ES-I3 (cell line): Measurements from ENCODE around the gene HOXA4.

Source experiments
- H3K36me3 ChIP-seq: 2 replicates; pipeline ENCODE4 v1.6.1; 2013; ENCODE audit warnings: mild to moderate bottlenecking, low read length, control low read depth, moderate library complexity; ENCODE audit not compliant: insufficient read depth
- H3K4me1 ChIP-seq: 2 replicates; pipeline ENCODE4 v1.6.1; 2013; ENCODE audit warnings: mild to moderate bottlenecking, control low read depth, low read length; ENCODE audit not compliant: insufficient read depth
- H3K9ac ChIP-seq: 2 replicates; pipeline ENCODE4 v1.6.1; 2013; ENCODE audit warnings: low read depth, mild to moderate bottlenecking, low read length, moderate library complexity
- H3K9me3 ChIP-seq: 2 replicates; pipeline ENCODE4 v1.6.1; 2013; ENCODE audit warnings: mild to moderate bottlenecking, low read length, moderate library complexity; ENCODE audit not compliant: control insufficient read depth, insufficient read depth

HOXA4 gene

GRCh38 chr7:27156916-27157701, 26.6 kb upstream of the HOXA4 start:
- Histone ChIP-seq H3K9ac (no peak overlapping the region), H3K4me1 (no peaks in the 10 kb centered on the region), H3K9me3 (peaks cover 3% of the 10 kb centered on the region; the same call in 1 of the 2 replicates), H3K36me3 (no peaks in the 10 kb centered on the region)

GRCh38 chr7:27156508-27156898, 25.9 kb upstream of the HOXA4 start, which contains the start of gene HOXA7:
TSS of gene HOXA7 (minus strand) at chr7:27156675. CDS start at chr7:27156545, 130 bp downstream.
- H3K9ac ChIP-seq = peak within 1 kb of the TSS; percentile 43; the same call in 1 of the 2 replicates
- H3K9me3 ChIP-seq = peaks cover 3% of the 10 kb centered on the region; the same call in 1 of the 2 replicates
- no peaks in the 10 kb centered on the region for H3K4me1 ChIP-seq
- no peaks in the 10 kb centered on the region for H3K36me3 ChIP-seq

DNA sequence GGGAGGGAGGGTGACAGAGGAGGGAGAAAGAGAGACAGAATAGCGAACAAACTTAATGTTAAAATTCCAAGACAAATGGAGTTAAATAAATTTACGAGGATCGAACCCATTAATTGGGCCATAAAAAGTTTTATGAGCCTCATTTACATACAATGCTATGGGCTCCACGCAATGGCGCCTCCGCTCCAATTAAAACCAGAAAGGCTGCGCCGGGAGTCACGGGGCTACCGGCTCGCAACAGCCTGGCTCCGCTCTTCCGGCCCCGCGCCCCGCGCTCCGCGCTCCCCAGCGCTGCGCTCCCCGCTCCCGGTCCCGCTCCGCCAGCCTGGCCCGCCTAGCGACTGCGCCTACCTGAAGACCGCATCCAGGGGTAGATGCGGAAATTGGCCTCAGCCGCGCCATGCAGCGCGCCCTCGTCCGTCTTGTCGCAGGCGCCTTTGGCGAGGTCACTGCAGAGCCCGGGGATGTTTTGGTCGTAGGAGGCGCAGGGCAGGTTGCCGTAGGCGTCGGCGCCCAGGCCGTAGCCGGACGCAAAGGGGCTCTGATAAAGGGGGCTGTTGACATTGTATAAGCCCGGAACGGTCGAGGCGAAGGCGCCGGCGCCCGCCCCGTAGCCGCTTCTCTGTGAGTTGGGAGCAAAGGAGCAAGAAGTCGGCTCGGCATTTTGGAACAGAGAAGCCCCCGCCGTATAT, 25.4 kb upstream of the HOXA4 start:
- Histone ChIP-seq H3K36me3 (no peaks in the 10 kb centered on the region), H3K4me1 (no peaks in the 10 kb centered on the region), H3K9me3 (peaks cover 3% of the 10 kb centered on the region; the same call in 1 of the 2 replicates), H3K9ac (peak overlapping the region; percentile 43; the same call in 1 of the 2 replicates)

DNA sequence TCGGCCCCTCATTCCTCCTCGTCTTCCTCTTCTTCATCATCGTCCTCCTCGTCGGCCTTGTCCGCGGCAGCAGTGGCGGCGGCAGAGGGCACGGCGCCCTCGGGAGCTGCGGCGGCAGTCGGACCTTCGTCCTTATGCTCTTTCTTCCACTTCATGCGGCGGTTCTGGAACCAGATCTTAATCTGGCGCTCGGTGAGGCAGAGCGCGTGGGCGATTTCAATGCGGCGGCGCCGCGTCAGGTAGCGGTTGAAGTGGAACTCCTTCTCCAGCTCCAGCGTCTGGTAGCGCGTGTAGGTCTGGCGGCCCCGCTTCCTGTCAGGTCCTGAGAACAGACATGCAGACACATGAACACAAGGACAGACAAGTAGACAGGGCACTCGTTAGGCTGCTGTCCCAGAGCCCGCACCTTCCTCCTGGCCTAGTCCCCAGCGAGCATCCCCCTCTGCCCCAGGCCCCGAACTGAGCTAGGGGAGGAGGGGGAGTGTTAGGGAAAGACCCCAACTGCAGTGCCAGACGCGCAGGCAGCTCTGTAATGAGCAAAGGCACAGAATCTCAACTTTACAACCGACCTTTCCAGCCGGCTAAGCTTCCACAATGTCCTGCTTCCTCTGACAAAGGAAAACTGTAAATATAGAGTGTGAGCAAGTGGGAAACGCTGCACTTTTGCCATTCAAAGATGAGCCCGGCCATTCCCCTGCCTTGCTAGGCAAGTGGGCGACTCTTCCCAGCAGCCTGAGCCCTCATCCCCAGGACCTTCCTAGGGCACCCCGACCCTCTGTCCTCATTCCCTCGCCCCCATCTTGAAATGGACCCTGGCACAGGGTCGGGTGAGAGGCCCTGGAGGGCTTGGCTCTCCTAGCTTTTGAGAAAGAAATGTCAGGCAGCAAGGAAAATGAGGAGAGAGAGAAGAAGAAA, 24.6 kb upstream of the HOXA4 start:
- H3K9ac ChIP-seq = no peak overlapping the region

GRCh38 chr7:27154369-27154768, 23.8 kb upstream of the HOXA4 start:
- H3K9me3 ChIP-seq = peaks cover 3% of the 10 kb centered on the region; the same call in 1 of the 2 replicates
- no peaks in the 10 kb centered on the region for H3K4me1 ChIP-seq
- H3K36me3 ChIP-seq = no peaks in the 10 kb centered on the region
- H3K9ac ChIP-seq = no peak overlapping the region

More for the DNA sequence above, 24.6 kb upstream of the HOXA4 start:
- Histone ChIP-seq H3K4me1 (no peaks in the 10 kb centered on the region), H3K9me3 (peaks cover 3% of the 10 kb centered on the region; the same call in 1 of the 2 replicates), H3K36me3 (no peaks in the 10 kb centered on the region)

GRCh38 chr7:27153526-27153925, 23.0 kb upstream of the HOXA4 start:
- Histone ChIP-seq H3K9ac (no peak overlapping the region), H3K36me3 (no peaks in the 10 kb centered on the region), H3K4me1 (no peaks in the 10 kb centered on the region), H3K9me3 (peaks cover 3% of the 10 kb centered on the region; the same call in 1 of the 2 replicates)

DNA sequence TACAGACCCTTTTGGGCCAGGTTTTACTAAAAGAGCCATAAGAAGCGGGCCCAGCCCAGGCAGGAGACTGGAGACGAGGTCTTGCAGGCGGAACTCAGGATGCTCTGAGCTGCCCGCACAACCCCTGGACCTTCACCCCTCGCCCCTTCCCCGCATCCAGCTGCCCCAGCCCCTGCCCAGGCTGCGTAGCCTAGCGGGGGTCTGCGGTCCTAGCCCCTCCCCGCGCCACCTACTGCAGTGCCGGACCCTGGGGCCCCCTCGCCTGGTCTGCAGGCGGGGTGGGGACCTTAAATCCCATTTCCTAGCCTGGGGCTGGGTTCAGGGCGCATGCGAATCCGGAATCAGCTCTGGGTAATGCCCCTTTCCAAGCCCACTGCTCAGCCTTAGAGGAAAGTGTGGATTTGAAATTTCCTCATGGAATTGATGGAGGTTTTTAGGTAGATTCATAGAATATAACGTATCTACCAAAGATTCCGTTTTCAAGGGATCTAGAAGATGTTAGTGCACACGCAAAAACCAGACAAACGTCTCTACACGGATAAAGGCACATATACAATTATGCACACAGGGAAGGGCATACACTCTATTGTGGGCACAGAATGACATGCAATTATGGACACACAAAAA, 22.4 kb upstream of the HOXA4 start:
- Histone ChIP-seq H3K36me3 (no peaks in the 10 kb centered on the region), H3K9me3 (peaks cover 3% of the 10 kb centered on the region; the same call in 1 of the 2 replicates), H3K4me1 (no peaks in the 10 kb centered on the region), H3K9ac (no peak overlapping the region)

DNA sequence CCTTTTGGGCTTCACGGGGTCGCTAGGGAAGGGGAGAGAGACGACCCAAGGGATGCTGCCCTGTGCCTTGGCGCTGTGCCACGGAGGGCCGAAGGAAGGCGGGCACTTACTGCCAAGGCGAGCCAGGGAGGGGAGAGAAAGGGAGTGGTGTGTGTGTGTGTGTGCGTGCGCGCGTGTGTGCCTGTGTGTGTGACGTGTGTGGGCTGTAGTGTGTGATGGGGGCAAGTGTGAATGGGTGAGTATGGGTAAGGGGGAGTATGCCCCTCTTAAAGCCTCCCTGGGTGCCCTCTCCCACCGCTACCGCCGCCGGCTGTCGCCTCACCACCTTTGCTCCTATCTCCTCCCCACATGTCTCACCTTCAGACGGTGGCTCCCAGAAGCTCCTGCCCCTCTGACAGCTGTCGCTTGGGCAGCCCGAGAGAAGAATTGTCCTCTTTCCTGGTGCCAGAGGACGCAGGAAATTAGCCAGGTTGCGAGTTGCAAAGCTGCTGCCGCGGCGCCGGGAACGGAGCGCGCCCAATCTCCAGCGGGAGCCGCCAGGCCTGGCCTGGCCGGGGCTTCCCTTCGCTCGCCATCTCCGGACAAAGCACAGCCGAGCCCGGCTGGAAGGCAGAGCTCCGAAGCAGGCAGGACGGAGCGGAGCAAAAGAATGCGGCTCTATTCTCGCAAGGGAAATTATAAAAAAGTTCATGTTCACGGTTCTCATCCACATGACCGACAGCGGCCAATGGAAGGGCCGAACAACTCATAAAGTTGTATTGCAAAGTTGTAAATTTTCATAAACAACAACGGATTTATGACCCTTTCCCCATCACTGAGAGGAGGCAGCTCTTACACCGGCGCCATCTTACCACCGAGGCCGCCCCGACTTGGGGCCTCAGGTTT, 21.6 kb upstream of the HOXA4 start, which contains the start of gene HOXA3:
TSS of gene HOXA3 (minus strand) at position 653 of the 885 bp plus-strand sequence. CDS start 41,943 bp downstream, outside the sequence.
- H3K36me3 ChIP-seq = no peaks in the 10 kb centered on the region
- H3K9ac ChIP-seq = no peak within 1 kb of the TSS
- no peaks in the 10 kb centered on the region for H3K4me1 ChIP-seq
- peaks cover 3% of the 10 kb centered on the region; the same call in 1 of the 2 replicates for H3K9me3 ChIP-seq

GRCh38 chr7:27151341-27151930, 20.9 kb upstream of the HOXA4 start:
- no peak overlapping the region; the same call in 1 of the 2 replicates for H3K9ac ChIP-seq

DNA sequence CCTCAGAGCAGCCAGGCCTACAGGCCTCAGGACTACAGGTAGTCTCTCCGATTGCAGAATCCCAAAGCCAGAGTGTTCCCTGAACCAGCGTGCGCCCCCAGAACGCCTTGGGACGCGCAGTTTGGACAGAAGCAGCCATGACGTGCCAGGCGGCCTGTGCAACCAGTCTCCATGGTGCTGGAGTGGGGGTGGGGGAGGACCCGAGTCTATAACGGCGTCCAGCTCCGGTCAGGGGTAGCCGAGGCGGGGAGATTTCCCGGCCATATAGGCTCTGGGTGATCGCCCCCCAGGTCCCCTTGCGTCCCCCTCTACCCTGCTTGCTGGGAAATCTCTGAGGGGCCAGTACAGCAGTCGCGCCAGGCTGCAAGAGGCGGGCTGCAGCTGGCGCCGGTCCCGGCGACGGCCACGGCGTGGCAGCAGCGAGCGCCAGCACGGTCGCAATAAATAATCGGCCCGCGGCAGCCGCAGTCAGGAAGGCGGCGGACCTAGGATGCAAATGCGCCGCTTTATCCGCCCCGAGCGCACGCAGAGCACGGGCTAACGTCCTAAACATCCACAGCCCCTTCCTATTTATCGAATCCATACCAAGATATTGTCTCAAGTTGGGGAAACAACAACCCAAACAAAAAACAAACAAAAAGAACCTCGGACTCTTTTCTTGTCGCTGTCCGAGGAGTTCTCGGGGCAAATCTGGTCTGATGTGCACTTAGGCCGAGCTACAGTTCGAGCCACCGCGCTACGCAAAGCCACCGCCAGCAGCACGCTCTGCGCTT, 20.2 kb upstream of the HOXA4 start:
- Histone ChIP-seq H3K9me3 (no peaks in the 10 kb centered on the region), H3K36me3 (no peaks in the 10 kb centered on the region), H3K4me1 (no peaks in the 10 kb centered on the region), H3K9ac (peak overlapping the region; percentile 31; the same call in 1 of the 2 replicates)

More at GRCh38 chr7:27151341-27151930, 20.9 kb upstream of the HOXA4 start:
- H3K9me3 ChIP-seq = peaks cover 3% of the 10 kb centered on the region; the same call in 1 of the 2 replicates
- H3K4me1 ChIP-seq = no peaks in the 10 kb centered on the region
- H3K36me3 ChIP-seq = no peaks in the 10 kb centered on the region

- Histone ChIP-seq H3K36me3 (no peaks in the 10 kb centered on the region), H3K9me3 (no peaks in the 10 kb centered on the region), H3K9ac (no peak overlapping the region; the same call in 1 of the 2 replicates), H3K4me1 (no peaks in the 10 kb centered on the region)
Observed at GRCh38 chr7:27149842-27150567, 19.4 kb upstream of the HOXA4 start.
